Kidney (tissue), 14 donors: ENCODE measurements around the gene AHDC1. TPM values are rescaled to one million over a fixed set of nuclear protein-coding genes. Genes with fewer than 3 reads are reported as not detected.

Experiments used
- DNase-seq, 5 donors: peaks; one replicate each; pipeline ENCODE4 v3.0.0-alpha.2; 2013 to 2020
- FAIRE-seq: peaks from 2 replicates; lab custom pipeline; 2012; peaks lifted over from hg19 to GRCh38; lab: Jason Lieb, UNC
- H3K27ac ChIP-seq, 2 donors: one replicate each; pipeline ENCODE4 v1.7.0; 2013; ENCODE audit warnings: low read depth in 2 of 2, low read length in 2 of 2, inconsistent platforms in 1 of 2
- H3K27me3 ChIP-seq: one replicate; pipeline ENCODE4 v1.7.1; 2013; ENCODE audit warnings: low read length, inconsistent platforms; ENCODE audit not compliant: control insufficient read depth, insufficient read depth
- H3K36me3 ChIP-seq, 3 donors: one replicate each; pipeline versions ENCODE4 v1.7.0 to v1.7.1; 2013; ENCODE audit warnings: low read length in 3 of 3, control low read depth in 1 of 3, inconsistent platforms in 1 of 3; ENCODE audit not compliant: insufficient read depth in 3 of 3, control insufficient read depth in 2 of 3
- H3K4me1 ChIP-seq, 3 donors: one replicate each; pipeline versions ENCODE4 v1.7.0 to v1.7.1; 2013; ENCODE audit warnings: low read length in 3 of 3, inconsistent platforms in 1 of 3, low read depth in 1 of 3; ENCODE audit not compliant: control insufficient read depth in 2 of 3, insufficient read depth in 2 of 3
- H3K4me3 ChIP-seq, 3 donors: one replicate each; pipeline versions ENCODE4 v1.7.0 to v1.8.1; 2013; ENCODE audit warnings: low read length in 3 of 3, control low read depth in 1 of 3, inconsistent platforms in 1 of 3
- H3K9ac ChIP-seq, 3 donors: one replicate each; pipeline versions ENCODE4 v1.7.0 to v1.7.1; 2013; ENCODE audit warnings: low read length in 3 of 3, control low read depth in 1 of 3, inconsistent platforms in 1 of 3
- H3K9me3 ChIP-seq, 3 donors: one replicate each; pipeline versions ENCODE4 v1.7.0 to v1.7.1; 2013; ENCODE audit warnings: low read length in 3 of 3, control low read depth in 1 of 3, inconsistent platforms in 1 of 3; ENCODE audit not compliant: control insufficient read depth in 2 of 3, insufficient read depth in 1 of 3
- CTCF ChIP-seq: IDR thresholded peaks from 3 replicates; pipeline ENCODE4 v1.5.1; 2012; ENCODE audit warnings: mild to moderate bottlenecking, moderate library complexity, borderline replicate concordance; ENCODE audit not compliant: insufficient read depth; ENCODE audit errors: extremely low read depth
- intact Hi-C: fragments of 100-400 bp; cut with DNase I; formaldehyde crosslinking; loops from one replicate; pipeline ENCODE4 v1.11.1; 2022
- polyA plus RNA-seq: library from polyadenylated mRNA; stranded (reverse); fragments of 350-450 nt; fragmentation: Illumina TruSeq; extraction: RNeasy Lipid Tissue Mini Kit (QIAGEN cat#74804); gene quantifications from one replicate; pipeline ENCODE4 v1.2.3, GENCODE V29; 2014; ENCODE audit warnings: low read depth, low replicate concordance; ENCODE audit not compliant: insufficient read depth
- total RNA-seq: library from RNA; stranded (reverse); fragmentation: NEBNext Ultra II Directional; extraction: Animal tissue kit (Norgen Biotek cat#: 25700); gene quantifications from one replicate; pipeline ENCODE4 v1.2.1, GENCODE V29; 2021
- donor health status: control.
- donor health status: control.
- donor health status: control.
- donor health status: control.
- donor health status: control.
- donor health status: DM: yes; HTN: yes; CAD: no.
- donor health status: Normal renal cell carcinoma (clear cell type).

Gene AHDC1
- total and polyA plus RNA-seq, 2 donors from 2014 or later: 8.5 to 48.2 TPM

- intact Hi-C loops: no loop called here
- Histone ChIP-seq H3K9ac (peak overlapping the region in 2 of 3 donors; percentile 11 to 61), H3K27me3 (no peaks in the 10 kb centered on the region), H3K9me3 (no peaks in the 10 kb centered on the region), H3K36me3 (no peaks in the 10 kb centered on the region), H3K4me1 (peaks cover 12 to 74% (median 58%) of the 10 kb centered on the region in 3 donors), H3K4me3 (peak overlapping the region in 2 of 3 donors; percentile 30 to 41), H3K27ac (peak overlapping the region; percentile 70 to 86)
- FAIRE-seq: no peak
- peak; percentile 97 to 99 (median 98) for DNase-seq
- peak; percentile 51 for TF ChIP-seq CTCF
These were observed 35.5 kb downstream of the AHDC1 start for GRCh38 chr1:27568300-27569087.

GRCh38 chr1:27567971-27568299, 36.0 kb downstream of the AHDC1 start:
- Histone ChIP-seq H3K9ac (peak overlapping the region in 2 of 3 donors; percentile 11 to 61), H3K9me3 (no peaks in the 10 kb centered on the region), H3K4me3 (peak overlapping the region in 2 of 3 donors; percentile 30 to 41), H3K36me3 (no peaks in the 10 kb centered on the region), H3K27ac (peak overlapping the region; percentile 63 to 70), H3K27me3 (no peaks in the 10 kb centered on the region), H3K4me1 (peaks cover 12 to 74% (median 58%) of the 10 kb centered on the region in 3 donors)
- DNase-seq (peak in 1 of 5 donors; percentile 65), FAIRE-seq (no peak)
- intact Hi-C loops: no loop called here
- TF ChIP-seq CTCF: no peak

- Histone ChIP-seq H3K27ac (no peak overlapping the region), H3K9me3 (no peaks in the 10 kb centered on the region), H3K9ac (peak overlapping the region in 1 of 3 donors; percentile 19), H3K36me3 (no peaks in the 10 kb centered on the region), H3K4me3 (no peak overlapping the region), H3K4me1 (peaks cover 8 to 73% (median 57%) of the 10 kb centered on the region in 3 donors), H3K27me3 (no peaks in the 10 kb centered on the region)
- no peak for FAIRE-seq
- no peak for TF ChIP-seq CTCF
- peak in 3 of 5 donors; percentile 53 to 76 (median 60) for DNase-seq
- intact Hi-C loops: no loop called here
These were observed 36.8 kb downstream of the AHDC1 start for GRCh38 chr1:27567146-27567526.
